GM12878 (cell line): ENCODE measurements around the gene SLC36A3. TPM values are rescaled to one million over a fixed set of nuclear protein-coding genes. Genes with fewer than 3 reads are reported as not detected.

ENCODE experiments used
- BHLHE40 ChIP-seq, 2 experiments: fragments of 450-650 bp in 1 of 2; IDR thresholded peaks; 2 replicates each; pipeline ENCODE4 v1.6.1; 2011 to 2017; ENCODE audit warnings: low read depth in 2 of 2, borderline replicate concordance in 1 of 2, improper control_type of control experiment in 1 of 2, low read length in 1 of 2, mild to moderate bottlenecking in 1 of 2
- BMI1 ChIP-seq: fragments of 450-650 bp; IDR thresholded peaks from 2 replicates; pipeline ENCODE4 v1.6.1; 2016; ENCODE audit warnings: mild to moderate bottlenecking, moderate library complexity, borderline replicate concordance
- CBX5 ChIP-seq: sonication (generic); IDR thresholded peaks from 2 replicates; pipeline ENCODE4 v1.6.1; 2016; ENCODE audit warnings: low read depth, moderate library complexity, mild to moderate bottlenecking, inconsistent platforms
- EGR1 ChIP-seq, 2 experiments: IDR thresholded peaks; 1 replicate in 1 of 2; 2 replicates in 1 of 2; pipeline ENCODE4 v1.6.1; 2011 to 2012; ENCODE audit warnings: low read depth in 2 of 2, low read length in 2 of 2, borderline replicate concordance in 1 of 2, mild to moderate bottlenecking in 1 of 2, moderate library complexity in 1 of 2
- HDAC2 ChIP-seq: fragments of 200-600 bp; sonication (generic); IDR thresholded peaks from 2 replicates; pipeline ENCODE4 v1.6.1; 2017
- JUND ChIP-seq: IDR thresholded peaks from 2 replicates; pipeline ENCODE4 v1.6.1; 2012; ENCODE audit warnings: low read depth, mild to moderate bottlenecking, low read length, improper control_type of control experiment, moderate library complexity
- MXI1 ChIP-seq: fragments of 150-350 bp; IDR thresholded peaks from 2 replicates; pipeline ENCODE4 v1.6.1; 2011; ENCODE audit warnings: low read depth, mild to moderate bottlenecking, inconsistent platforms, low read length, improper control_type of control experiment
- PAX5 ChIP-seq: IDR thresholded peaks from 2 replicates; pipeline ENCODE4 v1.6.1; 2011; ENCODE audit warnings: low read depth, low read length, borderline replicate concordance
- POLR2AphosphoS2 ChIP-seq: IDR thresholded peaks from 2 replicates; pipeline ENCODE4 v1.6.1; 2011; ENCODE audit warnings: low read depth, mild to moderate bottlenecking, low read length, improper control_type of control experiment, moderate library complexity
- POU2F2 ChIP-seq: IDR thresholded peaks from 3 replicates; pipeline ENCODE4 v1.6.1; 2011; ENCODE audit warnings: low read depth, mild to moderate bottlenecking, low read length, borderline replicate concordance
- RAD51 ChIP-seq: fragments of 450-650 bp; IDR thresholded peaks from 2 replicates; pipeline ENCODE4 v1.6.1; 2016; ENCODE audit warnings: moderate library complexity, mild to moderate bottlenecking, inconsistent platforms
- SMARCA5 ChIP-seq: fragments of 450-650 bp; IDR thresholded peaks from 2 replicates; pipeline ENCODE4 v1.6.1; 2017; ENCODE audit warnings: mild to moderate bottlenecking
- ZSCAN29 ChIP-seq: fragments of 450-650 bp; IDR thresholded peaks from 2 replicates; pipeline ENCODE4 v1.6.1; 2017; ENCODE audit warnings: mild to moderate bottlenecking, moderate library complexity
- polyA plus RNA-seq, 11 experiments: library from polyadenylated mRNA; depleted of rRNA in 4 of 11; unstranded in 6 of 11; stranded (reverse) in 5 of 11; fragments of >200 nt; fragmentation: Nextera tagmentation in 4 of 11; fragmentation: Illumina TruSeq in 1 of 11; extraction: Ambion mirVana in 4 of 11; extraction: Trizol in 1 of 11; gene quantifications; 1 replicate in 1 of 11; 2 replicates in 10 of 11; pipeline versions ENCODE4 v1.2.1 to v1.2.3, GENCODE V29; 2011 to 2016; ENCODE audit warnings: inconsistent platforms in 2 of 11, missing spikeins in 2 of 11, low read depth in 1 of 11
- total RNA-seq, 4 experiments: library from RNA; depleted of rRNA in 3 of 4; stranded (reverse); fragments of >200 nt in 3 of 4; fragmentation: Illumina TruSeq in 1 of 4; extraction: Trizol in 1 of 4; gene quantifications; 2 replicates each; pipeline versions ENCODE4 v1.2.1 to v1.2.3, GENCODE V29; 2013 to 2021
- TF ChIP-seq, protein P1 (sequence below), 3 experiments: IDR thresholded peaks in 2 of 3; conservative IDR thresholded peaks in 1 of 3; 2 replicates each; pipeline ENCODE4 v1.5.1; 2011; ENCODE audit warnings: low read depth in 3 of 3, low read length in 3 of 3, mild to moderate bottlenecking in 3 of 3, control low read depth in 2 of 3, moderate library complexity in 2 of 3, inconsistent platforms in 1 of 3, mixed read lengths in 1 of 3; ENCODE audit not compliant: control insufficient read depth in 2 of 3, insufficient read depth in 1 of 3; ENCODE audit errors: extremely low read depth in 1 of 3
- TF ChIP-seq, protein P2 (sequence below): fragments of 450-650 bp; IDR thresholded peaks from 2 replicates; pipeline ENCODE4 v1.6.1; 2017; ENCODE audit warnings: borderline replicate concordance
- TF ChIP-seq, protein P3 (sequence below): fragments of 450-650 bp; IDR thresholded peaks from 2 replicates; pipeline ENCODE4 v1.6.1; 2018; ENCODE audit warnings: borderline replicate concordance, mild to moderate bottlenecking; ENCODE audit not compliant: partially characterized antibody
- TF ChIP-seq, protein P4 (sequence below): IDR thresholded peaks from 2 replicates; pipeline ENCODE4 v1.6.1; 2011; ENCODE audit warnings: borderline replicate concordance, low read depth, mild to moderate bottlenecking, moderate library complexity, mixed read lengths, low read length; ENCODE audit not compliant: insufficient read depth; ENCODE audit errors: extremely low read length
- TF ChIP-seq, protein P5 (sequence below): fragments of 450-650 bp; formaldehyde crosslinking; IDR thresholded peaks from 2 replicates; pipeline ENCODE4 v1.5.0; 2022; ENCODE audit warnings: mild to moderate bottlenecking, missing genetic modification characterization

The SLC36A3 gene
- total and polyA plus RNA-seq, 10 of the 15 experiments (the other 5 are each of a cell fraction or from before 2014, with no cell fraction given): 0.03 TPM; not detected in 9

DNA sequence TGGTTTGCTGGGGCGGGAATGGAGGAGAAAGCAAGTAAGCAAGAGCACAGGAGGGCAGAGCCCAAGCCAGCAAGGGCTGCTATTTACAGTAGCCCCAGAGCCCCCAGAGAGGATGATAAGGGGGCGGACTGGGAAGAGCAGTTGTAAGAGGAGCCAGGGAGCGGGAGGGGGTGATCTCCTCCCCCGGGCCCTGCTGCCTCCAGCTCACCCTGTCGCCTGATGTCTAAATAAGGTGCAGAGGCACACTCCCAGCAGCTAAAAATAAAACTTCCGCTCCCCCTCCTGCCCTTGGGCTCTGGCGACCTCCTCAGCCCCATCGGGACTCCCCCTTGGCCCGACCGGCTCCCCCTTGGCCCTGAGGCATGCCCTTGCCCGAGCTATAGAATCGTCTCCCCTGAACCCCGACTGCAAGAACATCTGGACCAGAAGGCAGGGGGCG, 65.2 kb downstream of the SLC36A3 start (continued):
- TF ChIP-seq BMI1: no peak
- TF ChIP-seq, protein P1, sequence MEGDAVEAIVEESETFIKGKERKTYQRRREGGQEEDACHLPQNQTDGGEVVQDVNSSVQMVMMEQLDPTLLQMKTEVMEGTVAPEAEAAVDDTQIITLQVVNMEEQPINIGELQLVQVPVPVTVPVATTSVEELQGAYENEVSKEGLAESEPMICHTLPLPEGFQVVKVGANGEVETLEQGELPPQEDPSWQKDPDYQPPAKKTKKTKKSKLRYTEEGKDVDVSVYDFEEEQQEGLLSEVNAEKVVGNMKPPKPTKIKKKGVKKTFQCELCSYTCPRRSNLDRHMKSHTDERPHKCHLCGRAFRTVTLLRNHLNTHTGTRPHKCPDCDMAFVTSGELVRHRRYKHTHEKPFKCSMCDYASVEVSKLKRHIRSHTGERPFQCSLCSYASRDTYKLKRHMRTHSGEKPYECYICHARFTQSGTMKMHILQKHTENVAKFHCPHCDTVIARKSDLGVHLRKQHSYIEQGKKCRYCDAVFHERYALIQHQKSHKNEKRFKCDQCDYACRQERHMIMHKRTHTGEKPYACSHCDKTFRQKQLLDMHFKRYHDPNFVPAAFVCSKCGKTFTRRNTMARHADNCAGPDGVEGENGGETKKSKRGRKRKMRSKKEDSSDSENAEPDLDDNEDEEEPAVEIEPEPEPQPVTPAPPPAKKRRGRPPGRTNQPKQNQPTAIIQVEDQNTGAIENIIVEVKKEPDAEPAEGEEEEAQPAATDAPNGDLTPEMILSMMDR (IDR thresholded peaks at IDR 0.05 in 2 of 3, conservative IDR thresholded peaks at IDR 0.05 in 1 of 3; ENCODE audit: control insufficient read depth in 2 of 3, extremely low read depth in 1 of 3, insufficient read depth in 1 of 3, low read depth in 3 of 3, low read length in 3 of 3): peak in 1 of 3 experiments; percentile 14; a peak in 1 of 6 replicates
- TF ChIP-seq, protein P2, sequence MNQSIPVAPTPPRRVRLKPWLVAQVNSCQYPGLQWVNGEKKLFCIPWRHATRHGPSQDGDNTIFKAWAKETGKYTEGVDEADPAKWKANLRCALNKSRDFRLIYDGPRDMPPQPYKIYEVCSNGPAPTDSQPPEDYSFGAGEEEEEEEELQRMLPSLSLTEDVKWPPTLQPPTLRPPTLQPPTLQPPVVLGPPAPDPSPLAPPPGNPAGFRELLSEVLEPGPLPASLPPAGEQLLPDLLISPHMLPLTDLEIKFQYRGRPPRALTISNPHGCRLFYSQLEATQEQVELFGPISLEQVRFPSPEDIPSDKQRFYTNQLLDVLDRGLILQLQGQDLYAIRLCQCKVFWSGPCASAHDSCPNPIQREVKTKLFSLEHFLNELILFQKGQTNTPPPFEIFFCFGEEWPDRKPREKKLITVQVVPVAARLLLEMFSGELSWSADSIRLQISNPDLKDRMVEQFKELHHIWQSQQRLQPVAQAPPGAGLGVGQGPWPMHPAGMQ: no peak
- no peak for TF ChIP-seq HDAC2
- TF ChIP-seq CBX5: no peak
- no peak for TF ChIP-seq RAD51
- TF ChIP-seq ZSCAN29: no peak
- 0 out of 2 replicates have a peak, but pooled peaks have one; percentile 6 for TF ChIP-seq PAX5
- TF ChIP-seq, protein P3, sequence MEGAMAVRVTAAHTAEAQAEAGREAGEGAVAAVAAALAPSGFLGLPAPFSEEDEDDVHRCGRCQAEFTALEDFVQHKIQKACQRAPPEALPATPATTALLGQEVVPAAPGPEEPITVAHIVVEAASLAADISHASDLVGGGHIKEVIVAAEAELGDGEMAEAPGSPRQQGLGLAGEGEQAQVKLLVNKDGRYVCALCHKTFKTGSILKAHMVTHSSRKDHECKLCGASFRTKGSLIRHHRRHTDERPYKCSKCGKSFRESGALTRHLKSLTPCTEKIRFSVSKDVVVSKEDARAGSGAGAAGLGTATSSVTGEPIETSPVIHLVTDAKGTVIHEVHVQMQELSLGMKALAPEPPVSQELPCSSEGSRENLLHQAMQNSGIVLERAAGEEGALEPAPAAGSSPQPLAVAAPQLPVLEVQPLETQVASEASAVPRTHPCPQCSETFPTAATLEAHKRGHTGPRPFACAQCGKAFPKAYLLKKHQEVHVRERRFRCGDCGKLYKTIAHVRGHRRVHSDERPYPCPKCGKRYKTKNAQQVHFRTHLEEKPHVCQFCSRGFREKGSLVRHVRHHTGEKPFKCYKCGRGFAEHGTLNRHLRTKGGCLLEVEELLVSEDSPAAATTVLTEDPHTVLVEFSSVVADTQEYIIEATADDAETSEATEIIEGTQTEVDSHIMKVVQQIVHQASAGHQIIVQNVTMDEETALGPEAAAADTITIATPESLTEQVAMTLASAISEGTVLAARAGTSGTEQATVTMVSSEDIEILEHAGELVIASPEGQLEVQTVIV: no peak
- no peak for TF ChIP-seq POLR2AphosphoS2
- TF ChIP-seq MXI1: no peak
- TF ChIP-seq, protein P4, sequence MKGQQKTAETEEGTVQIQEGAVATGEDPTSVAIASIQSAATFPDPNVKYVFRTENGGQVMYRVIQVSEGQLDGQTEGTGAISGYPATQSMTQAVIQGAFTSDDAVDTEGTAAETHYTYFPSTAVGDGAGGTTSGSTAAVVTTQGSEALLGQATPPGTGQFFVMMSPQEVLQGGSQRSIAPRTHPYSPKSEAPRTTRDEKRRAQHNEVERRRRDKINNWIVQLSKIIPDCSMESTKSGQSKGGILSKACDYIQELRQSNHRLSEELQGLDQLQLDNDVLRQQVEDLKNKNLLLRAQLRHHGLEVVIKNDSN: no peak
- peak in 1 of 2 experiments; percentile 42; a peak in 1 of 3 replicates for TF ChIP-seq EGR1 (IDR thresholded peaks at IDR 0.05; ENCODE audit: borderline replicate concordance in 1 of 2, low read depth in 2 of 2, low read length in 2 of 2)
- no peak for TF ChIP-seq SMARCA5
- TF ChIP-seq POU2F2: peak; percentile 39; the same call in 1 of the 3 replicates
- no peak for TF ChIP-seq JUND
- TF ChIP-seq BHLHE40 (IDR thresholded peaks at IDR 0.05; ENCODE audit: borderline replicate concordance in 1 of 2, low read depth in 2 of 2, low read length in 1 of 2): peak; percentile 72 to 85
- TF ChIP-seq, protein P5, sequence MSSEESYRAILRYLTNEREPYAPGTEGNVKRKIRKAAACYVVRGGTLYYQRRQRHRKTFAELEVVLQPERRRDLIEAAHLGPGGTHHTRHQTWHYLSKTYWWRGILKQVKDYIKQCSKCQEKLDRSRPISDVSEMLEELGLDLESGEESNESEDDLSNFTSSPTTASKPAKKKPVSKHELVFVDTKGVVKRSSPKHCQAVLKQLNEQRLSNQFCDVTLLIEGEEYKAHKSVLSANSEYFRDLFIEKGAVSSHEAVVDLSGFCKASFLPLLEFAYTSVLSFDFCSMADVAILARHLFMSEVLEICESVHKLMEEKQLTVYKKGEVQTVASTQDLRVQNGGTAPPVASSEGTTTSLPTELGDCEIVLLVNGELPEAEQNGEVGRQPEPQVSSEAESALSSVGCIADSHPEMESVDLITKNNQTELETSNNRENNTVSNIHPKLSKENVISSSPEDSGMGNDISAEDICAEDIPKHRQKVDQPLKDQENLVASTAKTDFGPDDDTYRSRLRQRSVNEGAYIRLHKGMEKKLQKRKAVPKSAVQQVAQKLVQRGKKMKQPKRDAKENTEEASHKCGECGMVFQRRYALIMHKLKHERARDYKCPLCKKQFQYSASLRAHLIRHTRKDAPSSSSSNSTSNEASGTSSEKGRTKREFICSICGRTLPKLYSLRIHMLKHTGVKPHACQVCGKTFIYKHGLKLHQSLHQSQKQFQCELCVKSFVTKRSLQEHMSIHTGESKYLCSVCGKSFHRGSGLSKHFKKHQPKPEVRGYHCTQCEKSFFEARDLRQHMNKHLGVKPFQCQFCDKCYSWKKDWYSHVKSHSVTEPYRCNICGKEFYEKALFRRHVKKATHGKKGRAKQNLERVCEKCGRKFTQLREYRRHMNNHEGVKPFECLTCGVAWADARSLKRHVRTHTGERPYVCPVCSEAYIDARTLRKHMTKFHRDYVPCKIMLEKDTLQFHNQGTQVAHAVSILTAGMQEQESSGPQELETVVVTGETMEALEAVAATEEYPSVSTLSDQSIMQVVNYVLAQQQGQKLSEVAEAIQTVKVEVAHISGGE (CRISPR knock-in tag): no peak
